GM21576 (cell line): ENCODE data around the gene NELFCD.
"Not testable (repeated sequence)": the region's sequence is repeated elsewhere in the genome, so short reads cannot be mapped to it uniquely, and the experiment has no call there.

Experiments used
- ATAC-seq: cut with Tn5 transposase; IDR thresholded peaks from one replicate; pipeline ENCODE4 v1.9.1; 2021; ENCODE audit warnings: mild to moderate bottlenecking, moderate library complexity; ENCODE audit not compliant: unreplicated experiment

NELFCD gene

GRCh38 chr20:59023616-59024015, 42.6 kb downstream of the NELFCD start:
- no peak for ATAC-seq

GRCh38 chr20:59024111-59024530, 43.1 kb downstream of the NELFCD start:
- no peak for ATAC-seq

- no peak for ATAC-seq
Observed at GRCh38 chr20:59025086-59025485, 44.0 kb downstream of the NELFCD start.

- no peak for ATAC-seq
Observed at GRCh38 chr20:59025511-59025910, 44.5 kb downstream of the NELFCD start.

GRCh38 chr20:59026904-59027740, 46.1 kb downstream of the NELFCD start:
- ATAC-seq, result no peak

GRCh38 chr20:59027741-59028320, 46.8 kb downstream of the NELFCD start:
- no peak for ATAC-seq

GRCh38 chr20:59028812-59029211, 47.8 kb downstream of the NELFCD start:
- ATAC-seq, result no peak

- no peak for ATAC-seq
Observed at GRCh38 chr20:59030911-59031563, 50.0 kb downstream of the NELFCD start.

- ATAC-seq, result no peak
Observed at GRCh38 chr20:59031564-59032022, 50.5 kb downstream of the NELFCD start.

GRCh38 chr20:59032023-59032712, 51.1 kb downstream of the NELFCD start, which contains the start of gene ATP5F1E:
Gene ATP5F1E, minus strand, starts transcription at chr20:59032335. Its CDS starts 84 bp downstream, at chr20:59032251.
- peak; percentile 87 for ATAC-seq

GRCh38 chr20:59032713-59033059, 51.6 kb downstream of the NELFCD start:
- ATAC-seq, result no peak

- ATAC-seq, result no peak
Observed at GRCh38 chr20:59033093-59033492, 52.0 kb downstream of the NELFCD start.

- no peak for ATAC-seq
Observed at GRCh38 chr20:59033616-59034165, 52.6 kb downstream of the NELFCD start.

- no peak for ATAC-seq
Observed at GRCh38 chr20:59035381-59035780, 54.3 kb downstream of the NELFCD start.

GRCh38 chr20:59037386-59037785, 56.3 kb downstream of the NELFCD start:
- no peak for ATAC-seq

- no peak for ATAC-seq
Observed at GRCh38 chr20:59039233-59039632, 58.2 kb downstream of the NELFCD start.

- no peak for ATAC-seq
Observed at GRCh38 chr20:59040667-59041066, 59.6 kb downstream of the NELFCD start.

- ATAC-seq, result not testable (repeated sequence)
Observed at GRCh38 chr20:59041487-59041886, 60.4 kb downstream of the NELFCD start.

GRCh38 chr20:59042151-59042795, 61.2 kb downstream of the NELFCD start, which contains the start of gene PRELID3B:
Gene PRELID3B, minus strand, starts transcription at chr20:59042786. Its CDS starts 56 bp downstream, at chr20:59042730.
- ATAC-seq, result peak; percentile 31
